Liver (tissue), 3 donors: ENCODE measurements around the gene CELA1.

Experiments
- CTCF ChIP-seq: fragments of 150-350 bp; IDR thresholded peaks from 2 replicates; pipeline ENCODE4 v1.5.1; 2017; ENCODE audit warnings: improper control_type of control experiment, low read depth, low read length; ENCODE audit not compliant: missing input control
- EGR1 ChIP-seq, 2 donors: IDR thresholded peaks; 2 replicates each; pipeline ENCODE4 v1.6.1; 2016 to 2018; ENCODE audit warnings: antibody characterized with exemption in 2 of 2, low read depth in 2 of 2
- FOXA2 ChIP-seq: IDR thresholded peaks from 2 replicates; pipeline ENCODE4 v1.6.1; 2016; ENCODE audit warnings: antibody characterized with exemption
- JUND ChIP-seq, 2 donors: IDR thresholded peaks; 2 replicates each; pipeline ENCODE4 v1.6.1; 2016; ENCODE audit warnings: antibody characterized with exemption in 2 of 2
- MAX ChIP-seq: IDR thresholded peaks from 2 replicates; pipeline ENCODE4 v1.6.1; 2016; ENCODE audit warnings: antibody characterized with exemption
- REST ChIP-seq: IDR thresholded peaks from 2 replicates; pipeline ENCODE4 v1.6.1; 2016; ENCODE audit warnings: antibody characterized with exemption, mild to moderate bottlenecking
- RXRA ChIP-seq, 2 donors: IDR thresholded peaks; 2 replicates each; pipeline ENCODE4 v1.6.1; 2017 to 2018; ENCODE audit warnings: antibody characterized with exemption in 2 of 2, mild to moderate bottlenecking in 1 of 2
- ZBTB33 ChIP-seq: IDR thresholded peaks from 2 replicates; pipeline ENCODE4 v1.6.1; 2016; ENCODE audit warnings: antibody characterized with exemption
- donor health status: healthy.
- donor health status: healthy.

GRCh38 chr12:51382173-51382572 lies 35.7 kb upstream of the CELA1 start:
- TF ChIP-seq CTCF (no peak), ZBTB33 (no peak), REST (no peak), JUND (IDR thresholded peaks at IDR 0.05) (no peak), MAX (no peak), RXRA (IDR thresholded peaks at IDR 0.05) (no peak), EGR1 (IDR thresholded peaks at IDR 0.05; ENCODE audit: low read depth in 2 of 2) (no peak), FOXA2 (no peak)
